GM12892 (cell line): ENCODE measurements around the gene MACIR.

ENCODE experiments used
- POLR2A ChIP-seq: IDR thresholded peaks from 2 replicates; pipeline ENCODE4 v1.6.1; 2011; ENCODE audit warnings: low read depth, low read length, control low read depth
- POLR2AphosphoS5 ChIP-seq: IDR thresholded peaks from 2 replicates; pipeline ENCODE4 v1.6.1; 2011; ENCODE audit warnings: low read depth, low read length, control low read depth
- TAF1 ChIP-seq: IDR thresholded peaks from 2 replicates; pipeline ENCODE4 v1.6.1; 2011; ENCODE audit warnings: low read depth, mild to moderate bottlenecking, control low read depth, low read length, borderline replicate concordance

- TF ChIP-seq POLR2A, result no peak
- no peak for TF ChIP-seq POLR2AphosphoS5
- no peak for TF ChIP-seq TAF1
Measured at GRCh38 chr5:103234239-103234975, 24.2 kb upstream of the MACIR start.
